COLO829 (cell line): ENCODE data around the gene EPM2A.
A peak's percentile ranks its signal among the peaks of the same experiment; 100 is the strongest.

Experiments used
- DNase-seq: peaks from one replicate; pipeline ENCODE4 v3.0.0; 2012; ENCODE audit warnings: low spot score

Gene EPM2A

DNA sequence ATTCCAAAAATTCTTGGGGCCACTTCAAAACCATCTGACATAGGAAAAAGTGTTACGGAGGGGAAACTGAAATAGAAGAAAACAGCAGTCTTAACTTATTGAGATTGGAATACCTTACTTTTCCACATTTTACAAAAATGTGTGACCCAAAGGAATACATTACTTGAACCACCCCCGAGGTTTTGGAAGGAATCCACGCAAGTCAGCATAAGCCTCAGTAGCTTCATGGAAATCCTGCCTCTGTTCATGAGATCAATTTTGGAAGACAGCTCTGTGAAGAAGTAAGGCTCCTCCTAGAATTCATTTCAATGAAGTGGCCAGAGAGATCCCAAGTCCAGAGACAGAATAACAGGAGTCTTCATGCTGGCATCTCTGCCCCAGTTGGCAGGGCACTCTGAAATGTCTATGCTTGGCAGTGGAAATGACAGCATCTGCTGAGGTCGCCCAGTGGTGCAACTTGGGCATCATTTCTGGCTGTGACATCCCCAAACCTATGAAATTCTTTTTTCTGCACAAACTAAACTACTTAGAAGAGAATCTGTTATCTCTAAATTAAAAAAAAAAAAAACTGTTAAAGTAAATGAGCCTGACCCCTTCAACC lies 132.5 kb downstream of the EPM2A start:
- DNase-seq, result no peak

DNA sequence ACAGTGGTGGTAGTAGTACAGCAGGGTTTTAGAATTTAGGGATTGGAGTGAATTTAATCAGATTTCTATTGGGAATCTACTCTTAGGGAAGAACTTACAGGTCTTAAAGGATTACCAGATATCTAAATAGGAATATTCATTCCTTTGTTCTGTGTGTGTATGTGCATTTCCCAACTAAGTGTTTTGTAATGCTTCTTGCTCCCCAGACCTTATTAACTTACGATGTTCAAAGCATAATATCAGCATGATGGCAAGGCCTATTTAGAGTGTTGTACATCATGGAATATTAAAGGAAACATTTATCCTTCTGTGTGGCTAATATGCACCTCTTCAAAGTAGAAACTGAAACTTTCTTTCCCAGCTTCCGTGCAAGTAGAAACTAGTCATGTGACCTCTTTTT lies 133.9 kb downstream of the EPM2A start:
- no peak for DNase-seq

DNA sequence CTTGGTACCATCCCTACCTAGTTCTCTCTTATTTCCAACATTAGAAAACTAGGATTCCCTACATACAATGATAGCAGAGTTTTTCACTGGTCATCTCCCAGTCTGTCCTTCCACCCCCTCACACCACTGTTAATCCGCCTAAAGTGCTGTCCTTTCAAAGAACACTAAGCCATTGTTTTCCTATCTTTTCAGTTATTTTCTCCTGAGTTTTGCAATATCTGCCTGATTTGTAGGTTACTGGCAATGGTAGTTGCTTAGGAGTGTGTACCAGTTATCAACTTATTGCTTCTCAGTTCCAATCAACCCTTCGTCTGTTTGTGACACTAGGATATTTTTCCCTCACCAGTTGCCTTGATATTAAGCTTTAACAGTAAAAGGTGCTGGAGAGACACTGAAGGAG lies 135.0 kb downstream of the EPM2A start:
- peak; percentile 35 for DNase-seq

DNA sequence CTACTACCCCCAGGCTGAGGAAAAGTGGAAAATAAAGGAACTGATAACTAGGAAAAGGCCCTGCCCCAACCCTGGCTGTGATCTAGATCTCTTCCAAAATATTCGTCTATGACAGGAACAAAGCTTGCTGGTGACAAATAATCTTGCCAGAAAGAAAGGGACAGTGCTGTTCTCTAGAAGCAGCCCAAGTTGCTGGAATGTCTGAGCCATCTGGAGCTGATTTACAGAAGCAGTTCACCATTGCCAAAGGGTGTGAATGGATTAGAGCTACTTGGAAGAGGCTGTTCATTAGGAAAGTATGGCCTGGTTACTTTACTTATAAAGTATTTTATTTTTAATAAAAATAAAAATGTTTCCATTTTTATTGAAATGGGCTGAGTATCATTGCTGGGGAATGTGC lies 146.3 kb downstream of the EPM2A start:
- DNase-seq, result no peak

DNA sequence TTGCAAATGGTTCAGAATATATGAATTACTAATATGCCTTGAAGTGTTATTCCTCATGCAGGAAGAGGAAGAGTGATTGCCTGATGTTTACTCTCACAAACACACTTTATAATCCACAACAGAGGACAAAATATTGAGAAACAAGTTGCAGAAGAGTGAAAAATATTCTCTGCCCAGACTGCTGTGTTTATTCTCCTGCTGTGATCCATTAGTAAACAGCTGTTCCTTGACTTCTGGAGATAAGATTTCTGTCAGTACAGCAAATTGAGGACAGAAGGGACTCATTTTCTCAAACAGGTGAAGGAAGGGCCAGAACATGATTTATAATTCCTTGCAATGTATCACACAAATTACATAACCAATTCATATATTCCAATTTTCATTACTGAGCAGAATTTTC lies 148.0 kb downstream of the EPM2A start:
- DNase-seq, result no peak

DNA sequence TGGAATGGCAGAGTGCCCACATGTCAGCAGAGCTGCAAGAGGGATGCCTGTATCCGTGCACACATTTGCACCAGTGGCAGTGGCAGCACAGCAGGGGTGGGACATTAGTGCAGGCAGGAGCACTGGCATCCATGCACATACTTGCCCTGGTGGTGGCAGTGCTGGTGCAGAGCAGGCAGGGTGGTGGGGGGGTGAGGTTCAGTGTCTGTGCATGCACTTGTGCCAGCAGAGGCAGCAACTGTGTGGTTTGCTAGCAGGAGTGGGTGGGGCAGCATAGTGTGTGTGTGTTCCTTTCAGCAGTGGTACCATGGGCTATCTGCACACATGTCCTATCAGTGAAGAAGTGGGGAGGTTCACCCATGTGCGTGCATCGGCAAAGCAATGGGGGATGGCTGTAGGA lies 151.6 kb downstream of the EPM2A start:
- no peak for DNase-seq
